GM23338 (cell line): ENCODE data around the gene MAP3K4. TPM values are rescaled to one million over a fixed set of nuclear protein-coding genes. Genes with fewer than 3 reads are reported as not detected.
A peak's percentile ranks its signal among the peaks of the same experiment; 100 is the strongest.

ENCODE experiments used
- ATAC-seq: fragments of 200-7000 bp; cut with Tn5 transposase; 3 replicates; pipeline ENCODE4 v1.9.1; 2020
- DNase-seq: peaks from one replicate; pipeline ENCODE4 v3.0.0-alpha.2; 2015; ENCODE audit warnings: low spot score
- H2AFZ ChIP-seq: fragments of 200-600 bp; sonication (generic); 2 replicates; pipeline ENCODE4 v1.8.0; 2016; ENCODE audit warnings: antibody characterized with exemption, mild to moderate bottlenecking, moderate library complexity
- H3F3A ChIP-seq: fragments of 200-600 bp; sonication (generic); replicated peaks from 2 replicates; pipeline ENCODE4 v1.8.0; 2017; ENCODE audit warnings: antibody characterized with exemption, mixed run types, low read depth
- H3K27ac ChIP-seq: fragments of 200-600 bp; sonication (generic); 2 replicates; pipeline ENCODE4 v1.6.1; 2016; ENCODE audit warnings: low read depth
- H3K27me3 ChIP-seq: fragments of 200-600 bp; sonication (generic); 2 replicates; pipeline ENCODE4 v1.8.0; 2016; ENCODE audit warnings: mild to moderate bottlenecking, mixed run types, moderate library complexity; ENCODE audit not compliant: insufficient read depth
- H3K36me3 ChIP-seq: fragments of 200-600 bp; sonication (generic); 2 replicates; pipeline ENCODE4 v1.8.0; 2016; ENCODE audit warnings: mild to moderate bottlenecking; ENCODE audit not compliant: insufficient read depth
- H3K4me1 ChIP-seq: fragments of 200-600 bp; sonication (generic); 2 replicates; pipeline ENCODE4 v1.8.0; 2016; ENCODE audit warnings: mild to moderate bottlenecking, moderate library complexity; ENCODE audit not compliant: insufficient read depth
- H3K4me2 ChIP-seq: fragments of 200-600 bp; sonication (generic); 2 replicates; pipeline ENCODE4 v1.7.1; 2017; ENCODE audit warnings: mixed run types
- H3K4me3 ChIP-seq: fragments of 200-600 bp; sonication (generic); 2 replicates; pipeline ENCODE4 v1.6.1; 2016; ENCODE audit warnings: mixed run types
- H3K79me2 ChIP-seq: fragments of 200-600 bp; sonication (generic); replicated peaks from 2 replicates; pipeline ENCODE4 v1.8.0; 2017; ENCODE audit warnings: mild to moderate bottlenecking; ENCODE audit not compliant: insufficient read depth
- H3K9me2 ChIP-seq: fragments of 200-600 bp; sonication (generic); 2 replicates; pipeline ENCODE4 v1.8.0; 2017; ENCODE audit not compliant: insufficient read depth
- H4K20me1 ChIP-seq: fragments of 200-600 bp; sonication (generic); replicated peaks from 2 replicates; pipeline ENCODE4 v1.8.0; 2017; ENCODE audit warnings: mild to moderate bottlenecking; ENCODE audit not compliant: insufficient read depth
- H3K27ac Mint-ChIP-seq: 2 replicates; pipeline ENCODE4 v1.8.0; 2020; ENCODE audit warnings: inconsistent platforms, mild to moderate bottlenecking, moderate library complexity, mixed read lengths
- H3K27me3 Mint-ChIP-seq: 3 replicates; pipeline ENCODE4 v1.8.0; 2022; ENCODE audit warnings: low read depth, mild to moderate bottlenecking, moderate library complexity, mixed read lengths, inconsistent platforms; ENCODE audit not compliant: insufficient read depth, poor library complexity
- H3K36me3 Mint-ChIP-seq: 3 replicates; pipeline ENCODE4 v1.8.0; 2021; ENCODE audit warnings: low read depth, mild to moderate bottlenecking, inconsistent platforms, moderate library complexity, mixed read lengths
- H3K4me1 Mint-ChIP-seq: 3 replicates; pipeline ENCODE4 v1.8.0; 2020; ENCODE audit warnings: mild to moderate bottlenecking, inconsistent platforms, mixed read lengths
- H3K4me3 Mint-ChIP-seq: 3 replicates; pipeline ENCODE4 v1.8.0; 2021; ENCODE audit warnings: moderate library complexity, mild to moderate bottlenecking, inconsistent platforms, mixed read lengths
- H3K9me3 Mint-ChIP-seq: 3 replicates; pipeline ENCODE4 v1.8.0; 2020; ENCODE audit warnings: moderate library complexity, mild to moderate bottlenecking, inconsistent platforms, mixed read lengths
- CREB1 ChIP-seq: fragments of 250-450 bp; sonication (Bioruptor Pico); IDR thresholded peaks from 2 replicates; pipeline ENCODE4 v1.5.0; 2020; ENCODE audit warnings: low read depth, mild to moderate bottlenecking, moderate library complexity
- EZH2 ChIP-seq: fragments of 200-600 bp; sonication (generic); IDR thresholded peaks from one replicate; pipeline ENCODE4 v1.8.0; 2017; ENCODE audit warnings: antibody characterized with exemption, mild to moderate bottlenecking, low read depth; ENCODE audit not compliant: unreplicated experiment
- EZH2phosphoT487 ChIP-seq: fragments of 200-600 bp; sonication (generic); IDR thresholded peaks from one replicate; pipeline ENCODE4 v1.8.1; 2018; ENCODE audit warnings: antibody characterized with exemption; ENCODE audit not compliant: unreplicated experiment
- JUNB ChIP-seq: IDR thresholded peaks from one replicate; pipeline ENCODE4 v1.6.1; 2016; ENCODE audit warnings: antibody characterized with exemption; ENCODE audit not compliant: unreplicated experiment
- NANOG ChIP-seq: IDR thresholded peaks from 2 replicates; pipeline ENCODE4 v1.6.1; 2016; ENCODE audit warnings: antibody characterized with exemption, borderline replicate concordance
- POLR2AphosphoS5 ChIP-seq: IDR thresholded peaks from 2 replicates; pipeline ENCODE4 v1.6.1; 2016; ENCODE audit warnings: antibody characterized with exemption, low read depth
- ZNF114 ChIP-seq: fragments of 250-450 bp; sonication (Bioruptor Pico); IDR thresholded peaks from 2 replicates; pipeline ENCODE4 v1.5.0; 2020; ENCODE audit warnings: mild to moderate bottlenecking, moderate library complexity
- ZNF331 ChIP-seq: fragments of 250-450 bp; sonication (Bioruptor Pico); IDR thresholded peaks from 2 replicates; pipeline ENCODE4 v1.5.0; 2020; ENCODE audit warnings: low read depth, mild to moderate bottlenecking, moderate library complexity
- polyA plus RNA-seq: library from polyadenylated mRNA; unstranded; fragments of >200 nt; fragmentation: Nextera tagmentation; extraction: Ambion mirVana; gene quantifications from 2 replicates; pipeline ENCODE4 v1.2.1, GENCODE V29; 2016
- total RNA-seq: library from RNA; depleted of rRNA; stranded (reverse); fragments of >200 nt; shearing (Covaris generic); gene quantifications from 2 replicates; pipeline ENCODE4 v1.2.3, GENCODE V29; 2014
- TF ChIP-seq, protein P1 (sequence below), 2 experiments: fragments of 200-600 bp in 1 of 2; sonication (generic) in 1 of 2; conservative IDR thresholded peaks; 2 replicates each; pipeline versions ENCODE4 v1.5.1 to v1.6.1; 2016 to 2017; ENCODE audit warnings: antibody characterized with exemption in 2 of 2, low read depth in 2 of 2, mild to moderate bottlenecking in 2 of 2, moderate library complexity in 1 of 2
- TF ChIP-seq, protein P2 (sequence below): IDR thresholded peaks from one replicate; pipeline ENCODE4 v1.6.1; 2018; ENCODE audit warnings: antibody characterized with exemption; ENCODE audit not compliant: unreplicated experiment
- TF ChIP-seq, protein P3 (sequence below): fragments of 250-450 bp; sonication (Bioruptor Pico); IDR thresholded peaks from 2 replicates; pipeline ENCODE4 v1.5.0; 2020; ENCODE audit warnings: mild to moderate bottlenecking, moderate library complexity
- TF ChIP-seq, protein P4 (sequence below): IDR thresholded peaks from 2 replicates; pipeline ENCODE4 v1.6.1; 2016; ENCODE audit warnings: antibody characterized with exemption

The MAP3K4 gene
- total and polyA plus RNA-seq, 2 experiments from 2014 or later: 44.4 to 48.8 TPM

DNA sequence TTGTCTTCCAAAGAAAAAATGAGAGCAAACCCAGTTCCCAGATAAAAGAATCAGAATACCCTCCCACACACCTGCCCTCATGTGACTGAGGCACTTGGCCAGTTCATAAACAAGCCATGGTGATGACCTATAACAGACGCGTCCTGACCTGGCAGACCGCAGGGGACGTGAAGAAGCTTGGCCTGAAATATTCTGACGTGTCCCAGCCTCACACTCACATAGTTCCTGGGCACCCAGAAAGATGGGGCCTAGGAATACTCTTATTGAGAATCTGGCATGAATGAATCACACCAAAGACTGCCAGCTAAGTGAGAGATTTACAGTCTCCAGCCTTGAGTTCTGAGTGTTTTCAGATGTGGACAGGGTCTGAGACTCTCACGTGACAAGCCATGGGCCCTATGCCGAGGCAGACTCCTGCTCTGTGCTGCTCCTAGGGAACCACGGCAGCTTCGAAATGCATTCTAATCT, 17.2 kb upstream of the MAP3K4 start:
- peaks cover 28% of the 10 kb centered on the region for H3K4me1 Mint-ChIP-seq
- H3K36me3 Mint-ChIP-seq: peaks cover 10% of the 10 kb centered on the region; the same call in 2 of the 3 replicates
- peaks cover 1% of the 10 kb centered on the region for H3K27me3 Mint-ChIP-seq
- no peak overlapping the region for H3K4me3 Mint-ChIP-seq
- Histone ChIP-seq H3K27ac (no peak overlapping the region), H3K9me2 (0 out of 2 replicates have a peak, but pooled peaks cover 3% of the 10 kb centered on the region), H3F3A (no peaks in the 10 kb centered on the region), H3K27me3 (no peaks in the 10 kb centered on the region), H2AFZ (0 out of 2 replicates have a peak overlapping the region, but pooled peaks have one; percentile 69), H3K4me2 (no peak overlapping the region), H3K36me3 (no peaks in the 10 kb centered on the region), H3K4me3 (no peak overlapping the region), H4K20me1 (no peaks in the 10 kb centered on the region), H3K79me2 (no peaks in the 10 kb centered on the region), H3K4me1 (0 out of 2 replicates have a peak, but pooled peaks cover 5% of the 10 kb centered on the region)
- H3K9me3 Mint-ChIP-seq: peaks cover 13% of the 10 kb centered on the region; the same call in 2 of the 3 replicates
- DNase-seq (no peak), ATAC-seq (no peak; the same call in 2 of the 3 replicates)
- TF ChIP-seq EZH2phosphoT487: no peak
- TF ChIP-seq, protein P1, sequence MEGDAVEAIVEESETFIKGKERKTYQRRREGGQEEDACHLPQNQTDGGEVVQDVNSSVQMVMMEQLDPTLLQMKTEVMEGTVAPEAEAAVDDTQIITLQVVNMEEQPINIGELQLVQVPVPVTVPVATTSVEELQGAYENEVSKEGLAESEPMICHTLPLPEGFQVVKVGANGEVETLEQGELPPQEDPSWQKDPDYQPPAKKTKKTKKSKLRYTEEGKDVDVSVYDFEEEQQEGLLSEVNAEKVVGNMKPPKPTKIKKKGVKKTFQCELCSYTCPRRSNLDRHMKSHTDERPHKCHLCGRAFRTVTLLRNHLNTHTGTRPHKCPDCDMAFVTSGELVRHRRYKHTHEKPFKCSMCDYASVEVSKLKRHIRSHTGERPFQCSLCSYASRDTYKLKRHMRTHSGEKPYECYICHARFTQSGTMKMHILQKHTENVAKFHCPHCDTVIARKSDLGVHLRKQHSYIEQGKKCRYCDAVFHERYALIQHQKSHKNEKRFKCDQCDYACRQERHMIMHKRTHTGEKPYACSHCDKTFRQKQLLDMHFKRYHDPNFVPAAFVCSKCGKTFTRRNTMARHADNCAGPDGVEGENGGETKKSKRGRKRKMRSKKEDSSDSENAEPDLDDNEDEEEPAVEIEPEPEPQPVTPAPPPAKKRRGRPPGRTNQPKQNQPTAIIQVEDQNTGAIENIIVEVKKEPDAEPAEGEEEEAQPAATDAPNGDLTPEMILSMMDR (conservative IDR thresholded peaks at IDR 0.05; ENCODE audit: low read depth in 2 of 2): no peak
- no peak for TF ChIP-seq CREB1 (CRISPR knock-in tag)
- TF ChIP-seq POLR2AphosphoS5: no peak
- TF ChIP-seq, protein P2, sequence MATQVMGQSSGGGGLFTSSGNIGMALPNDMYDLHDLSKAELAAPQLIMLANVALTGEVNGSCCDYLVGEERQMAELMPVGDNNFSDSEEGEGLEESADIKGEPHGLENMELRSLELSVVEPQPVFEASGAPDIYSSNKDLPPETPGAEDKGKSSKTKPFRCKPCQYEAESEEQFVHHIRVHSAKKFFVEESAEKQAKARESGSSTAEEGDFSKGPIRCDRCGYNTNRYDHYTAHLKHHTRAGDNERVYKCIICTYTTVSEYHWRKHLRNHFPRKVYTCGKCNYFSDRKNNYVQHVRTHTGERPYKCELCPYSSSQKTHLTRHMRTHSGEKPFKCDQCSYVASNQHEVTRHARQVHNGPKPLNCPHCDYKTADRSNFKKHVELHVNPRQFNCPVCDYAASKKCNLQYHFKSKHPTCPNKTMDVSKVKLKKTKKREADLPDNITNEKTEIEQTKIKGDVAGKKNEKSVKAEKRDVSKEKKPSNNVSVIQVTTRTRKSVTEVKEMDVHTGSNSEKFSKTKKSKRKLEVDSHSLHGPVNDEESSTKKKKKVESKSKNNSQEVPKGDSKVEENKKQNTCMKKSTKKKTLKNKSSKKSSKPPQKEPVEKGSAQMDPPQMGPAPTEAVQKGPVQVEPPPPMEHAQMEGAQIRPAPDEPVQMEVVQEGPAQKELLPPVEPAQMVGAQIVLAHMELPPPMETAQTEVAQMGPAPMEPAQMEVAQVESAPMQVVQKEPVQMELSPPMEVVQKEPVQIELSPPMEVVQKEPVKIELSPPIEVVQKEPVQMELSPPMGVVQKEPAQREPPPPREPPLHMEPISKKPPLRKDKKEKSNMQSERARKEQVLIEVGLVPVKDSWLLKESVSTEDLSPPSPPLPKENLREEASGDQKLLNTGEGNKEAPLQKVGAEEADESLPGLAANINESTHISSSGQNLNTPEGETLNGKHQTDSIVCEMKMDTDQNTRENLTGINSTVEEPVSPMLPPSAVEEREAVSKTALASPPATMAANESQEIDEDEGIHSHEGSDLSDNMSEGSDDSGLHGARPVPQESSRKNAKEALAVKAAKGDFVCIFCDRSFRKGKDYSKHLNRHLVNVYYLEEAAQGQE: no peak
- TF ChIP-seq ZNF114 (CRISPR knock-in tag): no peak
- no peak for TF ChIP-seq JUNB
- TF ChIP-seq, protein P3, sequence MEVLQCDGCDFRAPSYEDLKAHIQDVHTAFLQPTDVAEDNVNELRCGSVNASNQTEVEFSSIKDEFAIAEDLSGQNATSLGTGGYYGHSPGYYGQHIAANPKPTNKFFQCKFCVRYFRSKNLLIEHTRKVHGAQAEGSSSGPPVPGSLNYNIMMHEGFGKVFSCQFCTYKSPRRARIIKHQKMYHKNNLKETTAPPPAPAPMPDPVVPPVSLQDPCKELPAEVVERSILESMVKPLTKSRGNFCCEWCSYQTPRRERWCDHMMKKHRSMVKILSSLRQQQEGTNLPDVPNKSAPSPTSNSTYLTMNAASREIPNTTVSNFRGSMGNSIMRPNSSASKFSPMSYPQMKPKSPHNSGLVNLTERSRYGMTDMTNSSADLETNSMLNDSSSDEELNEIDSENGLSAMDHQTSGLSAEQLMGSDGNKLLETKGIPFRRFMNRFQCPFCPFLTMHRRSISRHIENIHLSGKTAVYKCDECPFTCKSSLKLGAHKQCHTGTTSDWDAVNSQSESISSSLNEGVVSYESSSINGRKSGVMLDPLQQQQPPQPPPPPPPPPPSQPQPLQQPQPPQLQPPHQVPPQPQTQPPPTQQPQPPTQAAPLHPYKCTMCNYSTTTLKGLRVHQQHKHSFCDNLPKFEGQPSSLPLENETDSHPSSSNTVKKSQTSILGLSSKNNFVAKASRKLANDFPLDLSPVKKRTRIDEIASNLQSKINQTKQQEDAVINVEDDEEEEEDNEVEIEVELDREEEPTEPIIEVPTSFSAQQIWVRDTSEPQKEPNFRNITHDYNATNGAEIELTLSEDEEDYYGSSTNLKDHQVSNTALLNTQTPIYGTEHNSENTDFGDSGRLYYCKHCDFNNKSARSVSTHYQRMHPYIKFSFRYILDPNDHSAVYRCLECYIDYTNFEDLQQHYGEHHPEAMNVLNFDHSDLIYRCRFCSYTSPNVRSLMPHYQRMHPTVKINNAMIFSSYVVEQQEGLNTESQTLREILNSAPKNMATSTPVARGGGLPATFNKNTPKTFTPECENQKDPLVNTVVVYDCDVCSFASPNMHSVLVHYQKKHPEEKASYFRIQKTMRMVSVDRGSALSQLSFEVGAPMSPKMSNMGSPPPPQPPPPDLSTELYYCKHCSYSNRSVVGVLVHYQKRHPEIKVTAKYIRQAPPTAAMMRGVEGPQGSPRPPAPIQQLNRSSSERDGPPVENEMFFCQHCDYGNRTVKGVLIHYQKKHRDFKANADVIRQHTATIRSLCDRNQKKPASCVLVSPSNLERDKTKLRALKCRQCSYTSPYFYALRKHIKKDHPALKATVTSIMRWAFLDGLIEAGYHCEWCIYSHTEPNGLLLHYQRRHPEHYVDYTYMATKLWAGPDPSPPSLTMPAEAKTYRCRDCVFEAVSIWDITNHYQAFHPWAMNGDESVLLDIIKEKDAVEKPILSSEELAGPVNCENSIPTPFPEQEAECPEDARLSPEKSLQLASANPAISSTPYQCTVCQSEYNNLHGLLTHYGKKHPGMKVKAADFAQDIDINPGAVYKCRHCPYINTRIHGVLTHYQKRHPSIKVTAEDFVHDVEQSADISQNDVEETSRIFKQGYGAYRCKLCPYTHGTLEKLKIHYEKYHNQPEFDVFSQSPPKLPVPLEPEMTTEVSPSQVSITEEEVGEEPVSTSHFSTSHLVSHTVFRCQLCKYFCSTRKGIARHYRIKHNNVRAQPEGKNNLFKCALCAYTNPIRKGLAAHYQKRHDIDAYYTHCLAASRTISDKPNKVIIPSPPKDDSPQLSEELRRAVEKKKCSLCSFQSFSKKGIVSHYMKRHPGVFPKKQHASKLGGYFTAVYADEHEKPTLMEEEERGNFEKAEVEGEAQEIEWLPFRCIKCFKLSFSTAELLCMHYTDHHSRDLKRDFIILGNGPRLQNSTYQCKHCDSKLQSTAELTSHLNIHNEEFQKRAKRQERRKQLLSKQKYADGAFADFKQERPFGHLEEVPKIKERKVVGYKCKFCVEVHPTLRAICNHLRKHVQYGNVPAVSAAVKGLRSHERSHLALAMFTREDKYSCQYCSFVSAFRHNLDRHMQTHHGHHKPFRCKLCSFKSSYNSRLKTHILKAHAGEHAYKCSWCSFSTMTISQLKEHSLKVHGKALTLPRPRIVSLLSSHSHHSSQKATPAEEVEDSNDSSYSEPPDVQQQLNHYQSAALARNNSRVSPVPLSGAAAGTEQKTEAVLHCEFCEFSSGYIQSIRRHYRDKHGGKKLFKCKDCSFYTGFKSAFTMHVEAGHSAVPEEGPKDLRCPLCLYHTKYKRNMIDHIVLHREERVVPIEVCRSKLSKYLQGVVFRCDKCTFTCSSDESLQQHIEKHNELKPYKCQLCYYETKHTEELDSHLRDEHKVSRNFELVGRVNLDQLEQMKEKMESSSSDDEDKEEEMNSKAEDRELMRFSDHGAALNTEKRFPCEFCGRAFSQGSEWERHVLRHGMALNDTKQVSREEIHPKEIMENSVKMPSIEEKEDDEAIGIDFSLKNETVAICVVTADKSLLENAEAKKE: no peak
- TF ChIP-seq NANOG: no peak
- no peak for TF ChIP-seq ZNF331 (CRISPR knock-in tag)
- TF ChIP-seq EZH2: no peak
- TF ChIP-seq, protein P4, sequence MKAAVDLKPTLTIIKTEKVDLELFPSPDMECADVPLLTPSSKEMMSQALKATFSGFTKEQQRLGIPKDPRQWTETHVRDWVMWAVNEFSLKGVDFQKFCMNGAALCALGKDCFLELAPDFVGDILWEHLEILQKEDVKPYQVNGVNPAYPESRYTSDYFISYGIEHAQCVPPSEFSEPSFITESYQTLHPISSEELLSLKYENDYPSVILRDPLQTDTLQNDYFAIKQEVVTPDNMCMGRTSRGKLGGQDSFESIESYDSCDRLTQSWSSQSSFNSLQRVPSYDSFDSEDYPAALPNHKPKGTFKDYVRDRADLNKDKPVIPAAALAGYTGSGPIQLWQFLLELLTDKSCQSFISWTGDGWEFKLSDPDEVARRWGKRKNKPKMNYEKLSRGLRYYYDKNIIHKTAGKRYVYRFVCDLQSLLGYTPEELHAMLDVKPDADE: no peak
- H3K27ac Mint-ChIP-seq: no peak overlapping the region
